Astrocyte of the cerebellum (primary cell): ENCODE data around the gene SAP30L.

ENCODE experiments used
- DNase-seq: peaks from one replicate; pipeline ENCODE4 v3.0.0-alpha.2; 2011; ENCODE audit warnings: low read depth
- H3K4me3 ChIP-seq: 2 replicates; pipeline ENCODE4 v1.5.1; 2011; ENCODE audit warnings: mild to moderate bottlenecking, low read depth, low read length, moderate library complexity
- in situ Hi-C: cut with HindIII; loops from 2 replicates; pipeline ENCODE4 v1.10.0; 2017; ENCODE audit warnings: low sequenced_read_pairs
- TF ChIP-seq, protein P1 (sequence below): IDR thresholded peaks from 2 replicates; pipeline ENCODE4 v1.5.1; 2012; ENCODE audit warnings: low read length, low read depth, moderate library complexity, mild to moderate bottlenecking; ENCODE audit errors: missing control alignments

SAP30L gene

DNA sequence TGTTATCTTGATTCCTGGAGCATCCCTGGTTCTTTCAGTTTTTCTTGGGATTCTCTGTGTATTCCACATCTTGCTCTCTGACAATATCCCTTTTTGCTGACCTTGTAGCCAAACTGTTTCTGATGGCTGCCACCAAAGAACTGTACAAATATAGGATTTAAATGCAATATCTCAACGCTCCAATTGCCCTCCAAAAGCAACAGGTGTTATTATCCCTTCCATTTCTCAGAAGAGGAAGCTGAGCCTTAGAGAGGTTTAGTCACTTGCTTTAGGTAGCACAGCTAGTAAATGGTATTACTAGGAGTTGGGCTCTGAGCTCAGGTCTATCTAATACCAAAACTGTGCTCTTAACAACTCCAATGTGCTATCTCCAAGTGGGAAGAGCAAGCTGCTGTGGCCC is 56.4 kb downstream of the SAP30L start:
- no peak overlapping the region for H3K4me3 ChIP-seq
- TF ChIP-seq, protein P1, sequence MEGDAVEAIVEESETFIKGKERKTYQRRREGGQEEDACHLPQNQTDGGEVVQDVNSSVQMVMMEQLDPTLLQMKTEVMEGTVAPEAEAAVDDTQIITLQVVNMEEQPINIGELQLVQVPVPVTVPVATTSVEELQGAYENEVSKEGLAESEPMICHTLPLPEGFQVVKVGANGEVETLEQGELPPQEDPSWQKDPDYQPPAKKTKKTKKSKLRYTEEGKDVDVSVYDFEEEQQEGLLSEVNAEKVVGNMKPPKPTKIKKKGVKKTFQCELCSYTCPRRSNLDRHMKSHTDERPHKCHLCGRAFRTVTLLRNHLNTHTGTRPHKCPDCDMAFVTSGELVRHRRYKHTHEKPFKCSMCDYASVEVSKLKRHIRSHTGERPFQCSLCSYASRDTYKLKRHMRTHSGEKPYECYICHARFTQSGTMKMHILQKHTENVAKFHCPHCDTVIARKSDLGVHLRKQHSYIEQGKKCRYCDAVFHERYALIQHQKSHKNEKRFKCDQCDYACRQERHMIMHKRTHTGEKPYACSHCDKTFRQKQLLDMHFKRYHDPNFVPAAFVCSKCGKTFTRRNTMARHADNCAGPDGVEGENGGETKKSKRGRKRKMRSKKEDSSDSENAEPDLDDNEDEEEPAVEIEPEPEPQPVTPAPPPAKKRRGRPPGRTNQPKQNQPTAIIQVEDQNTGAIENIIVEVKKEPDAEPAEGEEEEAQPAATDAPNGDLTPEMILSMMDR, result no peak
- in situ Hi-C loops, result no loop called here
- DNase-seq, result no peak

DNA sequence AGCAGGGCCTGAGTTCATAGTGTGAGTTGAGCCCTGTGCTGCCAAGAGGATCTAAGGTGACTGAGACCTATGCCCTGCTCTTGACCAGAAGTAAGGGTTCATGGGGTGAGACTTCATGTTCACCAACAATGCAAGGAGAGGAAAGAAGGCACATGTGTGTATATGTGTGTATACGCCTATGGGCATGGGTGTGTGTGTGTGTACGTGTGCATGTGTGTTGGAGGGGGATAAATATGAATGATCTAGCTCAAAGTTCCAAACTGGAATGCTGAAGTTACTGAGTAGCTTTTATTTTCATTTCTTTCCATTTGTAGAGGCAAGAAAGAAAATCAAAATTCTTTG is 57.9 kb downstream of the SAP30L start:
- TF ChIP-seq, protein P1, result no peak
- in situ Hi-C loops, result no loop called here
- H3K4me3 ChIP-seq, result no peak overlapping the region
- no peak for DNase-seq

DNA sequence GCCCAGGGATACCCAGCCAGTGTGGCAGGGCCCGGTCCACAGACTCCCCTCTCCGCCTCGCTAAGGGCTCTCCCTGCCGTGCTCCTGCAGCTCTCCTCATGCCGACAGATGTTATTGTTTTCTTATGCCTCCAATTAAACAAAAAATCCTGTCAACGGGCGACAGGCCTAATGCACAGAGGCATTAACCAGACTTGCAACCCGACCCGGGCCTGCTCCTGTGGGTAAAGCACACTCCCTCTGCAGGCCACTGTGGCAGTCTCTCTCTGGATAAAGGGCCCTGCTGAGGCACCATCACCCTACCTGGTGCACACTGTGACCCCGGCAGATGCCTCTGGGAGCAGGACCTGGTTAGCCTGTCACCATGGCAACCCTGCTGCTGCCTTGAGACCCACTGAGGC is 59.8 kb downstream of the SAP30L start:
- TF ChIP-seq, protein P1, result no peak
- no peak for DNase-seq
- H3K4me3 ChIP-seq, result no peak overlapping the region
- in situ Hi-C loops, result no loop called here

DNA sequence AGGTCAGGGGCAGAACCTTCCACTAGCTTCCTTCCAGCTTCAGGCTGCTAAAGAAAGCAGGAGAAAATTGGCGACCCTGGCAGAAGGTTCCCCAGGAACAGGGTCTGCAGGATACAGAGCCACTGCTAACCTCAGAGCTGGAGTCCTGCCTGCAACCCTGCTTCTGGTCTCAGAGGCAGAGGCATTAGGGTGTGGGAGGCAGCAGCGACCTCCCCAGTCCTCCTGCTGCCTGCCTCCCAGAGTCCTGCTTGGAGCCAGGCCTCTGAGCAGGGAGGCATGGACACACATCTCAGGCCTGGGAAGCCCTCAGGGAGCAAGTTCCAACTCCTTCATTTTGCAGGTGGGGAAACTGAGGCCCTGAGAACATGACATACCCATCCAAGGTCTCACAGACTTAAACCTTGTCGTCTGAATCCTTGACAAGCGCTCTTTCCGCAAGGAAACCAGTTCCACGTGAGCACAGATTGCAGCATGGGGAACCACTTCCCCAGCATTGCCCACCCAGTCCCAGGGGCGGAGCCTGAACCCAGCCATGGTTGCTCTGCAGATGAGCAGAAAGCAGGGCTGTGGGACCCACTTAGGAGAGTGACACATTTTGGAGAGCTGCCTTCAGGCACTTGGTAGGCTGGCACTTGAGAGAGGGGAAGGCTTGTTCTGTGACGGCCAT is 60.4 kb downstream of the SAP30L start:
- TF ChIP-seq, protein P1, result no peak
- H3K4me3 ChIP-seq, result no peak overlapping the region
- in situ Hi-C loops, result no loop called here
- DNase-seq, result no peak

DNA sequence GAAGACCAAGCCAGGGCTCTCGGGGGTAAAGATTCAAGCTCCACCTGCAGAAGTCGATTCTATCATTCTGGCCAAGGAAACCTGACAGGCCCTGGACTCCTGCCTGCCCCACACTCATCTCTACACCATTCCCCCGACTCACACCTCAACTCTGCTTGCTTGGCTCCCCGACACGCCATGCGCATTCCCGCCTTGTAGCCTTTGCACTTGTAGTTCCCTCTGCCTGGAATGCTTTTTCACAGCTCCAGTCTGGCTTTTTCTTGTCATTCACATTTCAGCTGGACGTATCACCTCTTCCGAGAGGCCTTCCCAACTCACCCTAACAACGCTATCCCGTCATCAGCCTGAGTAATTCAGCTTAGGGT is 60.9 kb downstream of the SAP30L start:
- TF ChIP-seq, protein P1, result no peak
- no peak overlapping the region for H3K4me3 ChIP-seq
- in situ Hi-C loops, result no loop called here
- no peak for DNase-seq

DNA sequence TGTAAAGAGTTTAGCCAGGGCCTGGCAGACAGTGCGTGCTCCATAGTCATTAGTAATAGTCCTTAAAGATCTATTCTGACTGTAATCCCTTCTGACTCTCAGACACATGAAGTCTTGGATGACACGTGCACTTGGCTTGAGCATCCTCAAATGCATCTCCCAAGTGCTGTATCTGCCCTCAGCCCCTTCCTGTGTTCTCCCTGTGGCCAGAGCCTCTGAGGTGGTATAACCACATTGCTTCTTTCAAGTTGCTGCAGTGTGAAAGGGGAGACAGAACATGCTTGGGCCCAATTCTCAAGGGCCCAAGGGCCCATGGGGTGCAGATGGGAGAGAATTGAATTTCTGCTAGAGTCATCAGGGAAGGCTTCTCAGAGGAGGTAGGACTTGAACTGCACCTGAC is 62.3 kb downstream of the SAP30L start:
- DNase-seq, result no peak
- TF ChIP-seq, protein P1, result no peak
- in situ Hi-C loops, result no loop called here
- no peak overlapping the region for H3K4me3 ChIP-seq
